Measurements from ENCODE around the gene RNF123. TPM values are rescaled to one million over a fixed set of nuclear protein-coding genes. Genes with fewer than 3 reads are reported as not detected.

The RNF123 gene
- total and polyA plus RNA-seq, 2 donors (not counting 3 experiments of a cell fraction or from before 2014, with no cell fraction given), result 43.4 to 59.3 TPM

GRCh38 chr3:49750056-49750455, 60.7 kb downstream of the RNF123 start:
- Histone ChIP-seq H3K4me1 (ENCODE audit: control insufficient read depth, extremely low read depth, insufficient read depth, low read length) (peaks cover 13% of the 10 kb centered on the region), H3K4me2 (ENCODE audit: insufficient read depth, low read length) (no peak overlapping the region), H3K79me2 (ENCODE audit: control insufficient read depth, insufficient read depth, low read length) (peaks cover 41% of the 10 kb centered on the region), H2AFZ (ENCODE audit: low read depth, low read length) (no peak overlapping the region), H3K27me3 (ENCODE audit: control insufficient read depth in 2 of 2, insufficient read depth in 2 of 2, low read length in 2 of 2) (no peaks in the 10 kb centered on the region), H3K9me3 (replicated peaks; ENCODE audit: control insufficient read depth, insufficient read depth, low read length) (no peaks in the 10 kb centered on the region), H3K9me1 (replicated peaks; ENCODE audit: control insufficient read depth, extremely low read depth, insufficient read depth, low read length) (no peaks in the 10 kb centered on the region), H3K9ac (replicated peaks; ENCODE audit: extremely low read depth, insufficient read depth, low read length) (no peak overlapping the region), H3K27ac (ENCODE audit: insufficient read depth, low read depth, low read length) (no peak overlapping the region), H3K4me3 (replicated peaks in 1 of 3; ENCODE audit: insufficient read depth in 1 of 3, low read depth in 1 of 3, low read length in 3 of 3) (no peak overlapping the region), H4K20me1 (replicated peaks; ENCODE audit: control insufficient read depth, extremely low read depth, insufficient read depth, low read length) (peaks cover 5% of the 10 kb centered on the region), H3K36me3 (ENCODE audit: control insufficient read depth in 2 of 2, extremely low read depth in 1 of 2, insufficient read depth in 2 of 2, low read length in 2 of 2) (no peaks in the 10 kb centered on the region)
- no peak for TF ChIP-seq CTCF (IDR thresholded peaks at IDR 0.05; ENCODE audit: extremely low read depth in 1 of 2, insufficient read depth in 1 of 2, low read depth in 1 of 2, low read length in 2 of 2)
- no peak for TF ChIP-seq FOS (IDR thresholded peaks at IDR 0.05; ENCODE audit: borderline replicate concordance, insufficient read depth, low read length)
- no peak for TF ChIP-seq JUN (IDR thresholded peaks at IDR 0.05; ENCODE audit: borderline replicate concordance, insufficient read depth, insufficient read length, low read depth)
- TF ChIP-seq EZH2 (IDR thresholded peaks at IDR 0.05; ENCODE audit: borderline replicate concordance, low read depth, low read length, severe bottlenecking), result no peak
- no peak for TF ChIP-seq GATA2 (IDR thresholded peaks at IDR 0.05; ENCODE audit: insufficient read depth, insufficient read length, low read depth, low read length)
- TF ChIP-seq MYC (IDR thresholded peaks at IDR 0.05; ENCODE audit: low read depth, low read length), result no peak
- no peak for TF ChIP-seq POLR2A (IDR thresholded peaks at IDR 0.05; ENCODE audit: low read depth, low read length)
- no peak for TF ChIP-seq POLR2AphosphoS5 (IDR thresholded peaks at IDR 0.05; ENCODE audit: insufficient read depth, low read depth, low read length)
- no peak for TF ChIP-seq MAX (IDR thresholded peaks at IDR 0.05; ENCODE audit: insufficient read depth, insufficient read length)
- DNase-seq (ENCODE audit: low read depth, low spot score) (no peak), FAIRE-seq (no peak)
- no TSS peak for BruUV-seq (replicated peaks)
- intact Hi-C loops (cut with micrococcal nuclease), result no loop called here
- dilution Hi-C loops (cut with MboI; ENCODE audit: extremely low pct_ligation_motif_present, low sequenced_read_pairs), result no loop called here
- CTCF ChIA-PET, result interaction anchor here (2.5 kb wide), 1 partner anchor 89 kb away, joined by 9 read pairs; no protein-coding TSS in a partner anchor
- POLR2A ChIA-PET, result no interaction called here
